Posterior vena cava (tissue), 2 donors: ENCODE data around the gene GRIN2D. TPM values are rescaled to one million over a fixed set of nuclear protein-coding genes. Genes with fewer than 3 reads are reported as not detected.
"Not testable (repeated sequence)": the region's sequence is repeated elsewhere in the genome, so short reads cannot be mapped to it uniquely, and the experiment has no call there.

ENCODE experiments used
- DNase-seq: peaks from one replicate; pipeline ENCODE4 v3.0.0-alpha.2; 2020; ENCODE audit warnings: low spot score
- intact Hi-C, 2 donors: fragments of 100-400 bp; cut with DNase I; formaldehyde crosslinking; loops; one replicate each; pipeline versions ENCODE4 v1.14.1 to v1.14.2; 2022 to 2023
- total RNA-seq, 2 donors: library from RNA; stranded (reverse); fragmentation: NEBNext Ultra II Directional; extraction: Animal tissue kit (Norgen Biotek cat#: 25700); gene quantifications; one replicate each; pipeline ENCODE4 v1.2.1, GENCODE V29; 2021
- donor health status: DM: yes; HTN: yes; CAD: no.
- donor health status: DM: yes; HTN: yes; CAD: no.

Gene GRIN2D
- total RNA-seq, 2 donors from 2014 or later, result 0.71 to 2.3 TPM

DNA sequence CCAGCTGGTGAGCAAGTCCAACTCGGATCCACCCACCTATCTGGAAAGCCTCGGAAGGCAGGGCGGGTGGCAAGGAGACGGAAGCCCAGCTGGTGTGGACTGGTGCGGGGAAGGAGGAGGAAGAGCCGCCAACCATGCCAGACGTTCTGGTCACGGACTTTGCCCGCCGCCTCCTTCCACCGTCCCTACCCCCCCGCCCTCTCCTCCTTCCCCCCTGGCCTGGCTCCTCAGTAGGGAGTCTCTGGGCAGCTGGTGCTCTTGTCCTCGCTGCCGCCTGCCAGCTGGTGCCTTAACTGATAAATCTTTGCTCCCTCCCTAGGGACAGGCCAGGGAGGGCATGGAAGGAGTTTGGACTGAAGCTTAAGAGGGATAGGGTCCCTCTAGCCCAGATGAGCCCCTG is 24.5 kb upstream of the GRIN2D start:
- no peak for DNase-seq
- intact Hi-C loops, result no loop called here

DNA sequence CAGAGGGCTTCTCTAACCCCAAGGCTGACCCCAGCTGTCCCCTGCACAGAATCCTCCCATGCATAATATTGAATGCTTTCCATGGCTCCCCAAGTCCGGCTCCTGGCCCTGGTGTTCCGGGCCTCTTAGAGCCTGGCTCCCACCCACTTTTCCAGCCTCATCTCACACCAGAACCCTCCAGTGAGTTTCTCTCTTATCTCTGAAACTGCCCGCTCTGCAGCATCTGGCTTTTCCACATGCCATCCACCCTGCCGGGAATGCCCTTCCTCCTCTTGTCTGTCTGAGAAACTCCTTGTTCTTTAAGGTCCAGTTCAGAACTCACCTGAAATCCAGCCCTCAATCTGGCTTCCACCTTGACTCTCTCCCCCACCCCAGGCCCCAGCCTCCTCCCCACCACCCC is 22.5 kb upstream of the GRIN2D start:
- intact Hi-C loops, result no loop called here
- no peak for DNase-seq

DNA sequence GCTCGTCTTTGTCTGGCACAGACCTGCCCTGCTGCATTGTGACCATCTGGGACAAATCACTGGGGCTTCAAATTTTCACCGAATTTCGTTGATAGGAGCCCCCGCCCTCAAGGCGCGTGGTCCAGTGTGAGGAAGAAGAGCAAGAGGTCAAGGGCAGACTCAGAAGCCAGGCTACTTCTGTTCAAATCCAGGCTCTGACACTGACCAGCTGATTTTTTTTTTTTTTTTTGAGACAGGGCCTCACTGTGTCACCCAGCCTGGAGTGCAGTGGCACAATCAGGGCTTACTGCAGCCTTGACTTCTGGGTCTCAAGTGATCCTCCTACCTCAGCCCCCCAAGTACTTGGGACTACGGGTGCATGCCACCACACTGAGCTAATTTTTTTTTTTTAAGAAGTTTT is 22.1 kb upstream of the GRIN2D start:
- intact Hi-C loops, result no loop called here
- DNase-seq, result no peak

DNA sequence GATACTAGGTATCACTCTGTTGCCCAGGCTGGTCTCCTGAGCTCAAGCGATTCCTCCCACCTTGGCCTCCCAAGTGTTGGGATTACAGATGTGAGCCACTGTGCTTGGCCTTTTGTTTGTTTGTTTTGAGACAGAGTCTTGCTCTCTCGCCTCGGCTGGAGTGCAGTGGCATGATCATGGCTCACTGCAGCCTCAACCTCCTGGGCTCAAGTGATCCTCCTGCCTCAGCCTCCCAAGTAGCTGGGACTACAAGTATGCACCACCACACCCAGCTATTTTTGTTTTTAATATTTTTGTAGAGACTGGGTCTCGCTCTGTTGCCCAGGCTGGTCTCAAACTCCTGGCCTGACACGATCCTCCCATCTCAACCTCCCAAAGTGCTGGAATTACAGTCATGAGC is 21.7 kb upstream of the GRIN2D start:
- DNase-seq, intact Hi-C loops: not testable (repeated sequence)

DNA sequence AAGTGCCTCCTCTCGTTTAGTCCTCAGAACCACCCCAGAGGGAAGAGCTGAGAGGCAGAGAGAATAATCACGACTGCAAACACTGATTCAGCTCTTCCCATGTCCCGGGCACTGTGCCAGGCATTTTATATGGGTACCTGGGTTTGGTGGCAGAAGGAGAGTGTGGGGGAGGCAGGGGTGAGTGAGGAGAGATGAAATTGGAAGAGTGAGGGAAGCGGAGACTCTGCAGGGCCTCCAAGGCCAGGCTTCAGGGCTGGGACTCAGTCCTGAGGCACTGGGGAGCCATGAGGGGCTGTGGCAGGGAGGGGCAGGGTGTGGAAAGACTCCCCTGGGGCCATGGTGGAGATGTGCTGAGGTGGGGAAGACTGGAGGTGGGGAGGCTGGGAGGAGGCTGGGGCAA is 20.6 kb upstream of the GRIN2D start:
- intact Hi-C loops, result no loop called here
- no peak for DNase-seq

DNA sequence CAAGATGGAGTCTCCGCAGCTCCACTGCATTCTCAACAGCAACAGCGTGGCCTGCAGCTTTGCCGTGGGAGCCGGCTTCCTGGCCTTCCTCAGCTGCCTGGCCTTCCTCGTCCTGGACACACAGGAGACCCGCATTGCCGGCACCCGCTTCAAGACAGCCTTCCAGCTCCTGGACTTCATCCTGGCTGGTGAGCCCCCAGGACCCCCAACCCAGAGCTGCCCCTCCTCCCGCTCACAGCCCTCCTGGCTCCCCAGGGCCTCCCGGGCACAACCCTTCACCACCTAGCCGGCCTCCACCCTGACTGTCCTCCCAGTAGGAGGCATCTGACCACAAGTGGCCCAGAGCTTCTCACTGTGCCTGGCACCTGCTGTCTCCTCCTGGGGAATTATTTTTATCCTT is 19.9 kb upstream of the GRIN2D start:
- intact Hi-C loops, result no loop called here
- DNase-seq, result no peak

DNA sequence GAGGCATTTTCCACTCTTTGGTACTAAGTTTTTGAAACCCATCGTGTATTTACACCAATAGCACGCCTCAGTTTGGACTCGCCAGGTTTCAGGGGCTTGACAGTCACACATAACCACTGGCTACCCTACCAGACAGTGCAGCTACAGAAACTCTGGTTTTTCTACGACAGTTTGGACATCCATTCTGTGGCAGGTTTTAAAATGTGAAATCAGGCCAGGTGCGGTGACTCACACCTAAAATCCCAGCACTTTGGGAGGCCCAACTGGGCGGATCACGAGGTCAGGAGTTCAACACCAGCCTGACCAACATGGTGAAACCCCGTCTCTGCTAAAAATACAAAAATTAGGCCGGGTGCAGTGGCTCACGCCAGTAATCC is 15.3 kb upstream of the GRIN2D start:
- intact Hi-C loops, result no loop called here
- DNase-seq, result no peak

DNA sequence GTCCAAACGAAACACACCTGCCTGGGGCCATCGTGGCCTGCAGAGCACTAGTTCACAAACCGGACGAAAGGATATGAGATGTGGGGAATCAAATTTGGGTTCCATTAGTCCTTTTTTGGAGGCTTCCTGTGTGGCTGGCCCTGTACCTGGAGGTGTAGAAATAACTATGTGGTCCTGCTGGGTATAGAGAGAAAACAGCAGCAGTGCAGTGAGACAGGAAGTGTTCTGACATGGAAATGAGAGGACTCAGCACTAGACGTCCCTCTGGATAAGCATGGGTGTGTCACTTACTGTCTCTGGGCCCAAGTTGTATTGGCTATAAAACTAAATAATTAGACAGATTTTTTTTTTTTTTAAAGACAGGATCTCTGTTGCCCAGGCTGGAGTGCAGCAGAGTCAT is 14.4 kb upstream of the GRIN2D start:
- no peak for DNase-seq
- intact Hi-C loops, result no loop called here

DNA sequence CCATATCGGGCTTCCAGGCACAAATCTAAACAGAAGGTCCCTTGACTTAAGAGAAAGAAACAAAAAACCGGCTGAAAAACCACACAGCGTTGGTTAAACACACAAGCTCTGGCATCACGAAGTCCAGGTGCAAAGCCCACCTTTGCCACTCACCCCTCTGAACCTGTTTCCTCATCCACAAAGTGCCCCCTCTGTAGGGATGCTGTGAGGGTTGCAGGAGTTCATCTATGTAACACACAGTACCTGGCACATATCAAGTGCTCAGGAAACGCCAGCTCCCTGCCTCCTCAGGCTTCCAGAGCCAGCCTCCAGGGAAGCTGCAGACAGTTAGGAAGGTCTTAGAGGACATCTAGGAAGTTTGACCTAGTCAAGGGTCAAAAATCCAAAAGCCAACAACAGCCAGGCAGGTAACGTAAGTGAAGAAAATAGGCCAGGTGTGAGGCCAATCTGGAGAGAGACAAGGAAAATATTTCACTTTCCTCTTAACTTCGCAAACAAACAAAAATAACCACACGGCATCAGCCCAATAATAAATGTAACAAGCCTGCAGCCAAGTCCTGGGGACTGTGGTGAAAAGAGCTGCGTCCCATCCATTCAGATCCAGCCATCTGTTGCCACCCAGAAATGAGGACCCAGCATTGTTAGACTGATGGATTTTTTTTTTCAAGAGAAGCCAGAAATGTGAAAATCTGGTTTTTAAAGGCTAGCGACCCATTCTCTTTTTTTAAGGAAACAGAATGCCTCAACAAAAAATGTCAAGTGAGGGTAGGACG is 12.1 kb upstream of the GRIN2D start:
- no peak for DNase-seq
- intact Hi-C loops, result no loop called here

DNA sequence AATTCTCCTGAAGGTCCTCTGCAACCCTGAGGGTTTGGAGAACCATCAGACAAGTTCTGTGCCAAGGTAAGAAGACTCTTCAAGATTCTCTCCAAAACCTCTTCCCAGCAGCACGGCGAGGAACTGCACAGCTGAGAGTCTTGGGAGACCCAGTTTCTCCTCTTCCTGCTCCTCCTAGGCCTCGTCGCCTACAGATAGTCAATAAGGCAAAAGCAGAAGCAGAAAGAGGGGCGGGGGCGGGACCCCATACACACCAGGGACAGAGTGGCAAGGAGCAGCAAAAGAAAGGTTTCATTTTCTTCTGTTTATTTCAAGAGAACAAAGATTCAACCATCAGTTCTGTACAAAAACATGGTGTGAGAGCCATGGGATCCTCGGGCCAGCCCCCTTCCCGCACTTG is 11.2 kb upstream of the GRIN2D start:
- intact Hi-C loops, result loop anchor here in 1 of 2 donors (1.0 kb wide), 1 partner anchor 42 kb away; no protein-coding TSS in a partner anchor
- no peak for DNase-seq

DNA sequence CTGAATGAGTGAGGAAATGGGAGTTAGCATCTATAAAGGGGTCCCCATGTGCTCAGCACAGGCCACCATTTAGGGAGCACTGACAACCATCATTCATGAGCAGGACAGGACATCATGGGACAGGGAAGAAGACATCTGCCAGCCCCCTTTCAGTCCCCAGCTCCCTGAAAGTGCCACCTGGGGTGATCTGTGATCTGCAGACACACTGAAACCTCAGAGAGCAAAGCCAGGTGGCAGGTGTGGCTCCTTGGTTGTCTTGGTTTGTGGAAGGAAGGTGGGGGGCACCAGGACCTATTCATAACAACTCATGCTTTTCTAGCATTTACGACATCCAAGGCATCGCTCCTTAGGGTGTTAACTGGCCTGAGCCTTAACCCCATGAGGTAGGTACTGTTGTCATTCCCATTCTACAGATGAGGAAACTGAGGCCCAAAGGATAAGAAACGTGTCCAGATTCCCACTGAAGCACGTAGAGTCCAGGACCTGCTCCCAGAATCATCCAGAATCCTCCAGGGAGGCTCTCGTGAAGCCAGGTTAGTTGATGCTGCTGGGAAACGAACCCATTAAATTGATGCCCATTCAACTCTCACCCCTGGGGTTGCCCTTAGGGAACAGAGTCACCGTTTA is 7.9 kb upstream of the GRIN2D start:
- intact Hi-C loops, result no loop called here
- DNase-seq, result no peak

DNA sequence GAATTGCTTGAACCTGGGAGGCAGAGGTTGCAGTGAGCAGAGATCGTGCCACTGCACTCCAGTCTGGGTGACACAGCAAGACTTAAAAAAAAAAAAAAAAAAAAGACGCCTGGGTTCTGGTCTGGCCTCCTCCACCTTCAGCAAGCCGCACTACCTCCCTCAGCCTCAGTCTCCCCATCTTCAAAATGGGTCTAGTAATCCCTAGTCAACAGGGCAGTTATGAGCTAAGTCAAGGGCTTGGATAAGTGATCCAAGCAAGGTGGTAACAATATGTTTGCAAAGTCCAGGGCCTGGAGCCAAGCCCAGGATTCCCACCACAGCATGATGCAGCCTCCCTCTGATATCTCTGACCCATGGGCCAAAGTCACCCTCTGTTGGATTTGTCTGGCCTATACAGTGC is 6.5 kb upstream of the GRIN2D start:
- intact Hi-C loops, result no loop called here

DNA sequence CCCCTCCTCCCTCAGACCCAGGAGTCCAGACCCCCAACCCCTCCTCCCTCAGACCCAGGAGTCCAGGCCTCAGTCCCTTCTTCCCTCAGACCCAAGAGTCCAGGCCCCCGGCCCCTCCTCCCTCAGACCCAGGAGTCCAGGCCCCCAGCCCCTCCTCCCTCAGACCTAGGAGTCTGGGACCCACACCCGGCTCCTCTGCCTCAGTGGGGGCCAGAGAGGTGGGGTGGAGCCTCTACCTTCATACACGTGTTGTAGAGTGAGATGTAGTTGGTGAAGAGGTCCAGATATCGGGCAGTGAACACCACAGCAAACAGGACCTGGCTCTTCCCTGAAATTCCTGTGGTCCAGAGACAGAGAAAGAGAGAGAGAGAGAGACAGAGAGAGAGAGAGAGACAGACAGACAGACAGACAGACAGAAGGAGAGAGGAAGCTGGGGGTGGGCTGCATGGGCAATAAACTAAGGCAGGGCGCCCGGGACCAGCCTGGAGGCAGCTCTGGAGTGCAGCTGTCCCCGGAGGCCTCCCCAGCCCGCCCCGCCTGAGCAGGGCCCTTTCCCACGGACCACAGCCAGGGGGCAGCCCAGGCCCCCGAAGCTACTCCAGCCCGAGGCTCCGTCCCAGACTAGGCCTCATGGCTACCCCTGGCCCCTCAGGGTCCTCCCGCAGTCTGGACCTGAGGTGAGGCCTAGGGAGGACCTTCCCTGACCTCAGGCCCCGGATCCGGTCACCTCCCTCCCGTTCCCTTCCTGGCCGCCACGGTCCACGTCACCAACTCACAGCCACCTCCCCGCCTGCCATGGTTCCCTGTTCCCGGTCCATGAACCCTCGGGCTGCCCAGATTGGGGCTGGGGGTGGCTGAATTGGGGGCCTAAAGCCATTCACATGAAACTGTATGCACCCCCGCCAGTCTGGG is 3.0 kb upstream of the GRIN2D start:
- DNase-seq, result peak; percentile 90
- intact Hi-C loops, result no loop called here

More for the DNA sequence above, 6.5 kb upstream of the GRIN2D start:
- DNase-seq, result no peak

DNA sequence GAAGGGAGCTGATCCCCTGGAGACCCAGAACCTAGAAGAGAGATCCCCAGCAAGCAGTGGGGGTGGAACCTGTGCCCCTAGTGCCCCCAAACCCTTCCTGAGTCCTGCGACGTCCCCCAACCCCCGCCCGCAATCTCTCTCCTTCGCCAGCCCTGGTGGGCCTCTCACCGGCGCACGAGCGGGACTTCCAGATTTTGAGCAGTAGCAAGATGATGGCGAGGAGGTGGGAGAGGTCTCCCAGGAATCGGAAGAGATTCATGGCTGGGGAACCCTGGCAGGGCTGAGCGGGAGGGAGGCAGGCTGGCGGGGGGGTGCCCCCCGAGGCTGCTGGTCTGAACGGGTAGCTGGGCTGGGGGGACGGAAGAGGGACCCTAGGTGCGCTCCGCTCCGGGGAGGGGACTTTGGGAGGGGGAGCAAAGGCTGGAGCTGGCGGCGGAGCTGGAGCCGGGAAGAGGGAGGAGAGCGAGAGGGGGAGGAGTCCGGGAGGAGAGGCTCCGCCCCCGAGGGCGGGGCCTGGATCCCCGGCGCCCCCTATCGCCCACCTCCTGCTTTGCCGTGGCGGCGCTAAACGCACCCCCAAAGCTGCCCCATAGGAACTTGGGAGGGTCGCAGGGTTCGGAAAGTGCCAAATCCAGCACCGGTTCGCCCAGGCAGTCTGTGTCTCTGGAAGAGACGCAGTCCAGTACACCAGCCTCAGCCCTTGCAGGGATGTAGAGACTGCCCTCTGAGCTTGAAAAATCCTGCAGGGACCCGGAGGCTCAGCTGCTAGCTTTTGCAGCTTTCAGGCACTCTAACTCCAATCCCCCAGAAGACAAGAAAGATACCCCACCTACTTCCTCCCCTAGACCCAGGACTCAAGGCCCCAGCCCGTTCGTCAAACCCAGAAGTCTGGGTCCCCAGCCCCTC is 2.1 kb upstream of the GRIN2D start, which contains the start of gene KDELR1:
Gene KDELR1 (minus strand): TSS at position 452 of the 906 bp plus-strand sequence. CDS start 193 bp downstream, at position 259.
- intact Hi-C loops, result no loop called here

DNA sequence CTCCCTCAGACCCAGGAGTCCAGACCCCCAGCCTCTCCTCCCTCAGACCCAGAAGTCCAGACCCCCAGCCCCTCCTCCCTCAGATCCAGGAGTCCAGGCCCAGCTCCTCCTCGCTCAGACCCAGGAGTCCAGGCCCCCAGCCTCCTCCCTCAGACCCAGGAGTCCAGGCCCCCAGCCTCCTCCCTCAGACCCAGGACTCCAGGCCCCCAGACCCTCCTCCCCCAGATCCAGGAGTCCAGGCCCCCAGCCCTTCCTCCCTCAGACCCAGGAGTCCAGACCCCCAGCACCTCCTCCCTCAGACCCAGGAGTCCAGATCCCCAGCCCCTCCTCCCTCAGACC is 1.5 kb upstream of the GRIN2D start:
- intact Hi-C loops, result not testable (repeated sequence)

More for the DNA sequence above, 2.1 kb upstream of the GRIN2D start, which contains the start of gene KDELR1:
- DNase-seq, result peak; percentile 92

DNA sequence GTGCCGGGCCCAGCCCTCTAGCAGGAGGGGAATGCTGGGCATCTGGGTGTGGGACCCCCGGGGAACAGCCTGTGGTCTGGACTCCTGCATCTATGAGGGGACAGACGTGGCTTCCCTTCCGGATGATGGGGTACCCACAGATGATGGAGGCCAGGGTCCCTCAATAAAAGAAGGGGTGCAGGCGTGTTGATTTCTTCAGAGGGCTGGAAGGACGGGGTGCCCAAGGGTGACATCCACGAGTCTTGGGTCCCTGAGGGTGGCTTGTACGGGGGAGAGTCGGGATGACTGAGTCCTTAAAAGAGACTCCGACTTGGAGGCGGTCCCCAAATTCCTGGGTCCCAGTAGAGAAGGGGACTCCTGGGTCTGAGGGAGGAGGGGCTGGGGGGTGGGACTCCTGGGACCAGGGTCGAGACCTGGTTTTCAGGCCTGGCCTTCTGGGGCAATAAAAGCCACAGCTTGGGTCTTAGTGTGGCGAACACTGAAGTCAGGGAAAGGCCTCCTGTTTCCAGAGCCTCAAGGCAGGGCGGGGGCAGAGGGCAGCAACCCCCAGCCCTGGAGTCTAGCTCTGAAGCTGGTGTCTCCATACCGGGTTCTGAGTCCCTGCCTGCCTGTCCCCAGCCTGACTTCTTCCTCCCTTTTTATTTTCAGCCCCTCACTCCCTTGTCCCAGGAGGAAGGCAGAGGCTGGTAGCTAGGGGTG is 459 bp upstream of the GRIN2D start:
- no peak for DNase-seq
- intact Hi-C loops, result no loop called here

More for the DNA sequence above, 1.5 kb upstream of the GRIN2D start:
- not testable (repeated sequence) for DNase-seq

DNA sequence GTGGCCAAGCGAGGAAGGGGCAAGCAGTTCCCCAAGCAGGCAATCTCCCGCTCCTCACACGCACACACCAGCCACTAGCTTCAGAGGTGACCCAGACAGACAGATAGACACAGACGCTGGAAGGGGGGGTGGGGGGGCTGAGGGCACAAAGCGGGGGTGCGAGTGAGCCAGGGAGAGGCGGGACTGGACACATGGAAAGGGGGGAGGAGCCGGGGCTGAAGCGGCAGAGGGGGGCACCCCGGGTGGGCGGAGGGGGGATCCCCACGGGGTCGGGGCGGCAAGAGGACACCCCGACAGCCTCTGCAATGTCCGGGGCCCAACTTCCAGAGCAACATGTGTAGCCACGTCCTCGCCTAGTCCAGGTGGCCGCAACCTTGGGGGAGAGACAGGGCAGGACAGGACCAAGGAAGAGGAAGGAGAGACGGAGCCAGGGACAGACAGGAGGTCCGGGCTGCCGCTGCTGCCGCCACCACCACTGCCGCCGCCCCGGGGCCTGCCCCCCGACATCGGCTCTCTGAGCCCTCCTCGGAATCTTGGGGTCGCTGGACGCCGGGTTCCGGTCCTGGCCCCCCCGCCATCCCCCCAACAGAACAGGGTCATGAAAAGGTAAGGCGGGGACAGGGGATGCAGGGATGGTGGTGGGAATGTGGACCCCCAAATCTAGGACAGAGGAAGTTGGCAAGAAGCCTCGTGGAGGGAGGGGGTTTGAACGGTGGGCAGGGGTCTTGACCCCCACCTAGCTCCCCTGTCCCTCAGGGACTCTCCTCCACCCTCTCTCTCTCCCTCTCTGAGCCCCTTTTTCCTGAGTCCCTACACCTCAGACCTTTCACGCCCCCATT is 1.1 kb downstream of the GRIN2D start:
- no peak for DNase-seq
- intact Hi-C loops, result no loop called here

DNA sequence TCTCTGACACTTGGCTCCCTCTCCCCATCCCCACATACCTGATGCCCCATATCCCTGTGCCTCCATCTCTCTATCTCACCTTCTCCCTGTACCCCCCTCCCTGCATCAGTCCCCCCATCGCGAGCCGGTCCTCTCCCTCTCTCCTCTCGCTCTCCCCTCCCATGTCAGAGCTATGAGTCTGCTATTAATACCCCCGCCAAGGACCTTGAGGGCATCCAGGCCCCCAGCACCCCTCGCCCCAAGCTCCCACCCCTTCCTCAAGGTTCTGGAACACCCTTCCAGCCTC is 1.6 kb downstream of the GRIN2D start:
- no peak for DNase-seq
- intact Hi-C loops, result no loop called here
